GM23338 (cell line): ENCODE measurements around the gene ABCC1. TPM values are rescaled to one million over a fixed set of nuclear protein-coding genes. Genes with fewer than 3 reads are reported as not detected.

Experiments used
- ATAC-seq: fragments of 200-7000 bp; cut with Tn5 transposase; 3 replicates; pipeline ENCODE4 v1.9.1; 2020
- DNase-seq: peaks from one replicate; pipeline ENCODE4 v3.0.0-alpha.2; 2015; ENCODE audit warnings: low spot score
- H2AFZ ChIP-seq: fragments of 200-600 bp; sonication (generic); 2 replicates; pipeline ENCODE4 v1.8.0; 2016; ENCODE audit warnings: antibody characterized with exemption, mild to moderate bottlenecking, moderate library complexity
- H3F3A ChIP-seq: fragments of 200-600 bp; sonication (generic); replicated peaks from 2 replicates; pipeline ENCODE4 v1.8.0; 2017; ENCODE audit warnings: antibody characterized with exemption, mixed run types, low read depth
- H3K27ac ChIP-seq: fragments of 200-600 bp; sonication (generic); 2 replicates; pipeline ENCODE4 v1.6.1; 2016; ENCODE audit warnings: low read depth
- H3K27me3 ChIP-seq: fragments of 200-600 bp; sonication (generic); 2 replicates; pipeline ENCODE4 v1.8.0; 2016; ENCODE audit warnings: mild to moderate bottlenecking, mixed run types, moderate library complexity; ENCODE audit not compliant: insufficient read depth
- H3K36me3 ChIP-seq: fragments of 200-600 bp; sonication (generic); 2 replicates; pipeline ENCODE4 v1.8.0; 2016; ENCODE audit warnings: mild to moderate bottlenecking; ENCODE audit not compliant: insufficient read depth
- H3K4me1 ChIP-seq: fragments of 200-600 bp; sonication (generic); 2 replicates; pipeline ENCODE4 v1.8.0; 2016; ENCODE audit warnings: mild to moderate bottlenecking, moderate library complexity; ENCODE audit not compliant: insufficient read depth
- H3K4me2 ChIP-seq: fragments of 200-600 bp; sonication (generic); 2 replicates; pipeline ENCODE4 v1.7.1; 2017; ENCODE audit warnings: mixed run types
- H3K4me3 ChIP-seq: fragments of 200-600 bp; sonication (generic); 2 replicates; pipeline ENCODE4 v1.6.1; 2016; ENCODE audit warnings: mixed run types
- H3K79me2 ChIP-seq: fragments of 200-600 bp; sonication (generic); replicated peaks from 2 replicates; pipeline ENCODE4 v1.8.0; 2017; ENCODE audit warnings: mild to moderate bottlenecking; ENCODE audit not compliant: insufficient read depth
- H3K9me2 ChIP-seq: fragments of 200-600 bp; sonication (generic); 2 replicates; pipeline ENCODE4 v1.8.0; 2017; ENCODE audit not compliant: insufficient read depth
- H4K20me1 ChIP-seq: fragments of 200-600 bp; sonication (generic); replicated peaks from 2 replicates; pipeline ENCODE4 v1.8.0; 2017; ENCODE audit warnings: mild to moderate bottlenecking; ENCODE audit not compliant: insufficient read depth
- H3K27ac Mint-ChIP-seq: 2 replicates; pipeline ENCODE4 v1.8.0; 2020; ENCODE audit warnings: inconsistent platforms, mild to moderate bottlenecking, moderate library complexity, mixed read lengths
- H3K27me3 Mint-ChIP-seq: 3 replicates; pipeline ENCODE4 v1.8.0; 2022; ENCODE audit warnings: low read depth, mild to moderate bottlenecking, moderate library complexity, mixed read lengths, inconsistent platforms; ENCODE audit not compliant: insufficient read depth, poor library complexity
- H3K36me3 Mint-ChIP-seq: 3 replicates; pipeline ENCODE4 v1.8.0; 2021; ENCODE audit warnings: low read depth, mild to moderate bottlenecking, inconsistent platforms, moderate library complexity, mixed read lengths
- H3K4me1 Mint-ChIP-seq: 3 replicates; pipeline ENCODE4 v1.8.0; 2020; ENCODE audit warnings: mild to moderate bottlenecking, inconsistent platforms, mixed read lengths
- H3K4me3 Mint-ChIP-seq: 3 replicates; pipeline ENCODE4 v1.8.0; 2021; ENCODE audit warnings: moderate library complexity, mild to moderate bottlenecking, inconsistent platforms, mixed read lengths
- H3K9me3 Mint-ChIP-seq: 3 replicates; pipeline ENCODE4 v1.8.0; 2020; ENCODE audit warnings: moderate library complexity, mild to moderate bottlenecking, inconsistent platforms, mixed read lengths
- CTCF ChIP-seq, 2 experiments: fragments of 200-600 bp in 1 of 2; sonication (generic) in 1 of 2; conservative IDR thresholded peaks; 2 replicates each; pipeline versions ENCODE4 v1.5.1 to v1.6.1; 2016 to 2017; ENCODE audit warnings: antibody characterized with exemption in 2 of 2, low read depth in 2 of 2, mild to moderate bottlenecking in 2 of 2, moderate library complexity in 1 of 2
- ETS1 ChIP-seq: IDR thresholded peaks from 2 replicates; pipeline ENCODE4 v1.6.1; 2016; ENCODE audit warnings: antibody characterized with exemption
- EZH2 ChIP-seq: fragments of 200-600 bp; sonication (generic); IDR thresholded peaks from one replicate; pipeline ENCODE4 v1.8.0; 2017; ENCODE audit warnings: antibody characterized with exemption, mild to moderate bottlenecking, low read depth; ENCODE audit not compliant: unreplicated experiment
- JUNB ChIP-seq: IDR thresholded peaks from one replicate; pipeline ENCODE4 v1.6.1; 2016; ENCODE audit warnings: antibody characterized with exemption; ENCODE audit not compliant: unreplicated experiment
- NANOG ChIP-seq: IDR thresholded peaks from 2 replicates; pipeline ENCODE4 v1.6.1; 2016; ENCODE audit warnings: antibody characterized with exemption, borderline replicate concordance
- REST ChIP-seq: IDR thresholded peaks from one replicate; pipeline ENCODE4 v1.6.1; 2018; ENCODE audit warnings: antibody characterized with exemption; ENCODE audit not compliant: unreplicated experiment
- STAT1 ChIP-seq: IDR thresholded peaks from one replicate; pipeline ENCODE4 v1.6.1; 2016; ENCODE audit warnings: antibody characterized with exemption; ENCODE audit not compliant: unreplicated experiment
- ZNF114 ChIP-seq: fragments of 250-450 bp; sonication (Bioruptor Pico); IDR thresholded peaks from 2 replicates; pipeline ENCODE4 v1.5.0; 2020; ENCODE audit warnings: mild to moderate bottlenecking, moderate library complexity
- ZNF331 ChIP-seq: fragments of 250-450 bp; sonication (Bioruptor Pico); IDR thresholded peaks from 2 replicates; pipeline ENCODE4 v1.5.0; 2020; ENCODE audit warnings: low read depth, mild to moderate bottlenecking, moderate library complexity
- polyA plus RNA-seq: library from polyadenylated mRNA; unstranded; fragments of >200 nt; fragmentation: Nextera tagmentation; extraction: Ambion mirVana; gene quantifications from 2 replicates; pipeline ENCODE4 v1.2.1, GENCODE V29; 2016
- total RNA-seq: library from RNA; depleted of rRNA; stranded (reverse); fragments of >200 nt; shearing (Covaris generic); gene quantifications from 2 replicates; pipeline ENCODE4 v1.2.3, GENCODE V29; 2014

Gene ABCC1
- total and polyA plus RNA-seq, 2 experiments from 2014 or later: 11.0 to 46.6 TPM

- TF ChIP-seq CTCF (conservative IDR thresholded peaks at IDR 0.05; ENCODE audit: low read depth in 2 of 2) (no peak), ZNF114 (CRISPR knock-in tag) (no peak), JUNB (no peak), REST (no peak), ZNF331 (CRISPR knock-in tag) (no peak), ETS1 (no peak), EZH2 (no peak), NANOG (no peak)
Observed at GRCh38 chr16:15932939-15933338, 16.5 kb upstream of the ABCC1 start (continued).

- H3K4me3 Mint-ChIP-seq: no peak overlapping the region
- Histone ChIP-seq H3K27me3 (no peaks in the 10 kb centered on the region), H3K4me1 (no peaks in the 10 kb centered on the region), H3F3A (no peaks in the 10 kb centered on the region), H3K79me2 (no peaks in the 10 kb centered on the region), H3K9me2 (no peaks in the 10 kb centered on the region), H3K4me3 (no peak overlapping the region), H3K4me2 (no peak overlapping the region), H2AFZ (peak overlapping the region; percentile 14; the same call in 1 of the 2 replicates), H3K27ac (no peak overlapping the region), H3K36me3 (no peaks in the 10 kb centered on the region), H4K20me1 (no peaks in the 10 kb centered on the region)
- DNase-seq: no peak
- no peak overlapping the region for H3K27ac Mint-ChIP-seq
- H3K27me3 Mint-ChIP-seq: no peaks in the 10 kb centered on the region
- no peaks in the 10 kb centered on the region for H3K36me3 Mint-ChIP-seq
- no peak for ATAC-seq
- H3K4me1 Mint-ChIP-seq: no peaks in the 10 kb centered on the region
- H3K9me3 Mint-ChIP-seq: peaks cover 3% of the 10 kb centered on the region; the same call in 1 of the 3 replicates
- TF ChIP-seq EZH2 (no peak), CTCF (conservative IDR thresholded peaks at IDR 0.05; ENCODE audit: low read depth in 2 of 2) (no peak), ETS1 (no peak), STAT1 (no peak), REST (no peak), ZNF114 (CRISPR knock-in tag) (no peak), NANOG (no peak), ZNF331 (CRISPR knock-in tag) (no peak), JUNB (no peak)
Observed at GRCh38 chr16:15933781-15934180, 15.6 kb upstream of the ABCC1 start.
